Left lung (tissue), 10 donors: ENCODE data around the gene ATG5. TPM values are rescaled to one million over a fixed set of nuclear protein-coding genes. Genes with fewer than 3 reads are reported as not detected.
A peak's percentile ranks its signal among the peaks of the same experiment; 100 is the strongest.
"Not testable (repeated sequence)": the region's sequence is repeated elsewhere in the genome, so short reads cannot be mapped to it uniquely, and the experiment has no call there.

Experiments used
- ATAC-seq: fragments of 200-7000 bp; cut with Tn5 transposase; one replicate; pipeline ENCODE4 v1.9.1; 2020; ENCODE audit warnings: moderate library complexity
- DNase-seq, 4 donors: peaks; one replicate each; pipeline ENCODE4 v3.0.0-alpha.2; 2013 to 2020
- H3K27ac ChIP-seq, 2 donors: fragments of 200-600 bp; sonication (generic) in 1 of 2; one replicate each; pipeline versions ENCODE4 v1.5.0 to v1.8.0; 2020 to 2021
- H3K27me3 ChIP-seq, 2 donors: fragments of 200-600 bp; sonication (generic) in 1 of 2; one replicate each; pipeline versions ENCODE4 v1.5.0 to v1.8.0; 2020 to 2021
- H3K36me3 ChIP-seq, 2 donors: fragments of 200-600 bp; sonication (generic) in 1 of 2; one replicate each; pipeline versions ENCODE4 v1.5.0 to v1.8.0; 2020 to 2021
- H3K4me1 ChIP-seq, 2 donors: fragments of 200-600 bp; one replicate each; pipeline ENCODE4 v1.8.0; 2021
- H3K4me3 ChIP-seq, 2 donors: fragments of 200-600 bp; sonication (generic) in 1 of 2; one replicate each; pipeline versions ENCODE4 v1.5.0 to v1.8.0; 2020 to 2021; ENCODE audit warnings: mild to moderate bottlenecking in 1 of 2
- H3K9me3 ChIP-seq, 2 donors: fragments of 200-600 bp; sonication (generic) in 1 of 2; one replicate each; pipeline versions ENCODE4 v1.5.0 to v1.8.0; 2020 to 2021
- CTCF ChIP-seq, 2 donors: fragments of 200-600 bp; sonication (generic) in 1 of 2; IDR thresholded peaks; one replicate each; pipeline versions ENCODE4 v1.5.0 to v1.8.0; 2021; ENCODE audit warnings: antibody characterized with exemption in 2 of 2
- intact Hi-C, 2 donors: fragments of 100-400 bp; cut with DNase I; formaldehyde crosslinking; loops; one replicate each; pipeline versions ENCODE4 v1.11.2 to v1.14.2; 2022
- polyA plus RNA-seq, 6 donors: library from polyadenylated mRNA; unstranded; fragments of 120-200 nt; gene quantifications; one replicate each; pipeline ENCODE4 v1.2.1, GENCODE V29; 2013; ENCODE audit not compliant: insufficient read length in 6 of 6
- total RNA-seq, 2 donors: library from RNA; stranded (reverse); fragmentation: NEBNext Ultra II Directional; extraction: Animal tissue kit (Norgen Biotek cat#: 25700); gene quantifications; one replicate each; pipeline ENCODE4 v1.2.1, GENCODE V29; 2021
- donor health status: DM: no; HTN: yes; CAD: no.
- donor health status: DM: no; HTN: no; CAD: no.

ATG5 gene
- total and polyA plus RNA-seq, 8 donors: 30.9 to 42.1 (median 37.4) TPM

- intact Hi-C loops: no loop called here
- H3K4me1 ChIP-seq: no peaks in the 10 kb centered on the region
- no peak for DNase-seq
- no peaks in the 10 kb centered on the region for H3K36me3 ChIP-seq
- H3K9me3 ChIP-seq: no peaks in the 10 kb centered on the region
- H3K4me3 ChIP-seq: no peak overlapping the region
- H3K27ac ChIP-seq: no peak overlapping the region
- no peak for TF ChIP-seq CTCF (IDR thresholded peaks at IDR 0.05)
- H3K27me3 ChIP-seq: no peaks in the 10 kb centered on the region
- no peak for ATAC-seq
These were observed 71.8 kb downstream of the ATG5 start for GRCh38 chr6:106253731-106254130.

GRCh38 chr6:106253172-106253571 lies 72.4 kb downstream of the ATG5 start:
- DNase-seq (no peak), ATAC-seq (no peak)
- H3K27me3 ChIP-seq: no peaks in the 10 kb centered on the region
- intact Hi-C loops: no loop called here
- no peak for TF ChIP-seq CTCF (IDR thresholded peaks at IDR 0.05)
- H3K36me3 ChIP-seq: no peaks in the 10 kb centered on the region
- no peaks in the 10 kb centered on the region for H3K9me3 ChIP-seq
- H3K27ac ChIP-seq: no peak overlapping the region
- no peaks in the 10 kb centered on the region for H3K4me1 ChIP-seq
- no peak overlapping the region for H3K4me3 ChIP-seq

GRCh38 chr6:106252687-106253086 lies 72.9 kb downstream of the ATG5 start:
- H3K27ac ChIP-seq: no peak overlapping the region
- intact Hi-C loops: no loop called here
- DNase-seq (no peak), ATAC-seq (no peak)
- H3K4me1 ChIP-seq: no peaks in the 10 kb centered on the region
- H3K9me3 ChIP-seq: no peaks in the 10 kb centered on the region
- peaks cover 0 to 3% of the 10 kb centered on the region in 2 donors for H3K36me3 ChIP-seq
- no peak for TF ChIP-seq CTCF (IDR thresholded peaks at IDR 0.05)
- H3K27me3 ChIP-seq: no peaks in the 10 kb centered on the region
- no peak overlapping the region for H3K4me3 ChIP-seq

GRCh38 chr6:106251531-106252255 lies 73.9 kb downstream of the ATG5 start:
- intact Hi-C loops: not testable (repeated sequence)

GRCh38 chr6:106250953-106251352 lies 74.6 kb downstream of the ATG5 start:
- ATAC-seq: peak; percentile 23
- TF ChIP-seq CTCF (IDR thresholded peaks at IDR 0.05): no peak

More at GRCh38 chr6:106251531-106252255, 73.9 kb downstream of the ATG5 start:
- H3K4me3 ChIP-seq, DNase-seq, H3K9me3 ChIP-seq, H3K4me1 ChIP-seq, H3K27me3 ChIP-seq, H3K36me3 ChIP-seq, H3K27ac ChIP-seq, ATAC-seq: not testable (repeated sequence)

GRCh38 chr6:106249658-106250057 lies 75.9 kb downstream of the ATG5 start:
- no peak for TF ChIP-seq CTCF (IDR thresholded peaks at IDR 0.05)
- no peak overlapping the region for H3K27ac ChIP-seq
- no peak overlapping the region for H3K4me3 ChIP-seq
- H3K36me3 ChIP-seq: peaks cover 0 to 8% of the 10 kb centered on the region in 2 donors
- intact Hi-C loops: no loop called here
- no peaks in the 10 kb centered on the region for H3K27me3 ChIP-seq
- H3K9me3 ChIP-seq: no peaks in the 10 kb centered on the region
- ATAC-seq: no peak
- no peak for DNase-seq
- no peaks in the 10 kb centered on the region for H3K4me1 ChIP-seq

More at GRCh38 chr6:106250953-106251352, 74.6 kb downstream of the ATG5 start:
- Histone ChIP-seq H3K9me3 (no peaks in the 10 kb centered on the region), H3K27me3 (no peaks in the 10 kb centered on the region), H3K4me1 (no peaks in the 10 kb centered on the region), H3K36me3 (peaks cover 0 to 8% of the 10 kb centered on the region in 2 donors), H3K27ac (no peak overlapping the region), H3K4me3 (no peak overlapping the region)
- peak in 1 of 4 donors; percentile 28 for DNase-seq
- intact Hi-C loops: no loop called here
